Activated CD8-positive, alpha-beta memory T cell treated with anti-CD3 and anti-CD28 coated beads, Interleukin-2, amount 10 ng/mL, durations not matched to agents 7 days and 5 days (primary cell): Measurements from ENCODE around the gene DNASE1. TPM values are rescaled to one million over a fixed set of nuclear protein-coding genes. Genes with fewer than 3 reads are reported as not detected.

Experiments
- ATAC-seq: fragments of 150-1000 bp; cut with Tn5 transposase; one replicate; pipeline ENCODE4 v1.10.0; 2021; ENCODE audit warnings: moderate library complexity
- CTCF ChIA-PET: fragments of 350-600 bp; sonication (Branson Sonifier 250); formaldehyde crosslinking; loops from one replicate; lab custom pipeline; 2021; ENCODE audit warnings: antibody characterized with exemption; lab: Charles Lee
- DNase-seq: peaks from one replicate; pipeline ENCODE4 v3.0.0-alpha.2; 2020
- H3K27ac Mint-ChIP-seq: one replicate; pipeline ENCODE4 v1.8.0; 2021; ENCODE audit warnings: mild to moderate bottlenecking, mixed read lengths
- H3K27me3 Mint-ChIP-seq: one replicate; pipeline ENCODE4 v1.8.0; 2021; ENCODE audit warnings: mixed read lengths
- H3K36me3 Mint-ChIP-seq: one replicate; pipeline ENCODE4 v1.8.0; 2021; ENCODE audit warnings: mild to moderate bottlenecking, mixed read lengths
- H3K4me1 Mint-ChIP-seq: one replicate; pipeline ENCODE4 v1.8.0; 2021; ENCODE audit warnings: mixed read lengths
- H3K4me3 Mint-ChIP-seq: one replicate; pipeline ENCODE4 v1.8.0; 2021; ENCODE audit warnings: mild to moderate bottlenecking, moderate library complexity, mixed read lengths
- H3K9me3 Mint-ChIP-seq: one replicate; pipeline ENCODE4 v1.8.0; 2022; ENCODE audit warnings: low read depth, mixed read lengths
- total RNA-seq, 2 experiments: library from RNA; stranded (reverse); gene quantifications; one replicate each; pipeline ENCODE4 v1.2.3, GENCODE V29; 2021

The DNASE1 gene
- total RNA-seq, 2 experiments from 2014 or later: 33.8 to 53.4 TPM

DNA sequence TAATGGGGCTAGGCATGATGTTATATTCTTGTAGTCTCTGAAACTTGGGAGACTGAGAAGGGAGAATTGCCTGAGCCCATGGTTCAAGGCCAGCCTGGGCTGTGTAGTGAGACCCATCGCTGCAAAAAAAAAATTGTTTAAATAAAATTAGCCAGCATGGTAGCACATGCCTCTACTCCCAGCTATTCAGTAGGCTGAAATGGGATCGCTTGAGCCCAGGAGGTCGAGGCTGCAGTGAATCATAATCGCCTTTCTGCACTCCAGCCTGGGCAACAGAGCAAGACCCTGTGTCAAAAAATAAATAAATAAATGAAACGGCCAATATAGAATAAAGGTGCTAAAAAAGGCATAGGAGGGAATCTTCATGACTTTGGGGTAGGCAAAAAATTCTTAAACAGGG, 29.2 kb upstream of the DNASE1 start:
- Mint-ChIP-seq H3K36me3 (peaks cover 4% of the 10 kb centered on the region), H3K9me3 (no peaks in the 10 kb centered on the region), H3K4me3 (no peak overlapping the region), H3K27me3 (no peaks in the 10 kb centered on the region), H3K27ac (peak overlapping the region; percentile 92), H3K4me1 (peaks cover 38% of the 10 kb centered on the region)
- CTCF ChIA-PET: no interaction called here
- ATAC-seq (no peak), DNase-seq (no peak)

GRCh38 chr16:3625911-3626732, 28.4 kb upstream of the DNASE1 start:
- Mint-ChIP-seq H3K4me3 (peak overlapping the region; percentile 43), H3K4me1 (peaks cover 38% of the 10 kb centered on the region)
- DNase-seq: no peak

DNA sequence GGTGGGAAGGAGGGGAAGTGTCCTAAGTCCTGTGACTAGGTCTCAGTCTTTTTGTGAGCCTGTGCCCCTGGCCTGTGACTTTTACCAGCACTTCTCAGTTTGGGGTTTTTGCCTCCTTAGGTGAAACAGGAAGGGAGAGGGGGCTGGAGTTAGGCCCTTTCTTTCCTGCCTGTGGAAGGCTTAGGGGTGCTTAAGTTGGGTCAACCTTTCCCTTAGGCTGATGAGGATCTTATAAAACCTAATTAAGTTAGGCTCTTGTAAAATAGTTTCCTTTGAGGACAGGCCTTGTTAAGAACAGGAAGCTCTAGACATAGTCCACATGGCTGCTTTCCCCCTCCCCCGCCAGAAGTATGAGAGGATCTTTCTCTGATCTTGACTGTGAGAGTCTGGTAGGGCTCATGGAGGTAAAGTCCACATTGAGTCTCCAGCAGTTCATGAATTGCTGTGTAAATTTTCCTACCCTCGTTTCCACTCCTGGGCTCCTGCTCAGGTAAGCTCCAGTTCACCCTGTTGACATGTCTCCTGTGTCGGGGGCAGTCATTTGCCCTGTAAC, 17.0 kb upstream of the DNASE1 start:
- peak; percentile 61 for ATAC-seq
- peaks cover 17% of the 10 kb centered on the region for H3K4me1 Mint-ChIP-seq
- H3K9me3 Mint-ChIP-seq: no peaks in the 10 kb centered on the region
- H3K4me3 Mint-ChIP-seq: no peak overlapping the region
- H3K27ac Mint-ChIP-seq: peak overlapping the region; percentile 32
- CTCF ChIA-PET: interaction anchor here (1.4 to 1.7 kb wide), 3 partner anchors 8 to 26 kb away, joined by 4 to 5 read pairs (median 5); partner anchors contain the start of gene SLX4
- DNase-seq: peak; percentile 51
- no peaks in the 10 kb centered on the region for H3K27me3 Mint-ChIP-seq
- H3K36me3 Mint-ChIP-seq: peaks cover 3% of the 10 kb centered on the region

More at GRCh38 chr16:3625911-3626732, 28.4 kb upstream of the DNASE1 start:
- ATAC-seq: peak; percentile 93
- Mint-ChIP-seq H3K27me3 (no peaks in the 10 kb centered on the region), H3K9me3 (no peaks in the 10 kb centered on the region), H3K36me3 (peaks cover 5% of the 10 kb centered on the region), H3K27ac (peak overlapping the region; percentile 92)
- CTCF ChIA-PET: interaction anchor here (0.9 to 1.4 kb wide), 14 partner anchors 11 to 628 kb away, joined by 3 to 8 read pairs (median 4); partner anchors contain the start of genes DNASE1 and SLX4

GRCh38 chr16:3638916-3639644, 15.4 kb upstream of the DNASE1 start:
- CTCF ChIA-PET: interaction anchor here (1.6 kb wide), 1 partner anchor 13 kb away, joined by 5 read pairs; no protein-coding TSS in a partner anchor
- Mint-ChIP-seq H3K27me3 (no peaks in the 10 kb centered on the region), H3K9me3 (no peaks in the 10 kb centered on the region), H3K27ac (no peak overlapping the region), H3K4me3 (no peak overlapping the region), H3K4me1 (peaks cover 17% of the 10 kb centered on the region), H3K36me3 (peaks cover 3% of the 10 kb centered on the region)
- DNase-seq (peak; percentile 34), ATAC-seq (no peak)

- no peaks in the 10 kb centered on the region for H3K9me3 Mint-ChIP-seq
- H3K36me3 Mint-ChIP-seq: peaks cover 3% of the 10 kb centered on the region
- DNase-seq: peak; percentile 14
- ATAC-seq: no peak
- H3K27ac Mint-ChIP-seq: no peak overlapping the region
- no peaks in the 10 kb centered on the region for H3K27me3 Mint-ChIP-seq
- H3K4me1 Mint-ChIP-seq: peaks cover 17% of the 10 kb centered on the region
- CTCF ChIA-PET: interaction anchor here (1.6 kb wide), 1 partner anchor 14 kb away, joined by 5 read pairs; no protein-coding TSS in a partner anchor
- H3K4me3 Mint-ChIP-seq: no peak overlapping the region
Measured at GRCh38 chr16:3640207-3640606, 14.3 kb upstream of the DNASE1 start.

DNA sequence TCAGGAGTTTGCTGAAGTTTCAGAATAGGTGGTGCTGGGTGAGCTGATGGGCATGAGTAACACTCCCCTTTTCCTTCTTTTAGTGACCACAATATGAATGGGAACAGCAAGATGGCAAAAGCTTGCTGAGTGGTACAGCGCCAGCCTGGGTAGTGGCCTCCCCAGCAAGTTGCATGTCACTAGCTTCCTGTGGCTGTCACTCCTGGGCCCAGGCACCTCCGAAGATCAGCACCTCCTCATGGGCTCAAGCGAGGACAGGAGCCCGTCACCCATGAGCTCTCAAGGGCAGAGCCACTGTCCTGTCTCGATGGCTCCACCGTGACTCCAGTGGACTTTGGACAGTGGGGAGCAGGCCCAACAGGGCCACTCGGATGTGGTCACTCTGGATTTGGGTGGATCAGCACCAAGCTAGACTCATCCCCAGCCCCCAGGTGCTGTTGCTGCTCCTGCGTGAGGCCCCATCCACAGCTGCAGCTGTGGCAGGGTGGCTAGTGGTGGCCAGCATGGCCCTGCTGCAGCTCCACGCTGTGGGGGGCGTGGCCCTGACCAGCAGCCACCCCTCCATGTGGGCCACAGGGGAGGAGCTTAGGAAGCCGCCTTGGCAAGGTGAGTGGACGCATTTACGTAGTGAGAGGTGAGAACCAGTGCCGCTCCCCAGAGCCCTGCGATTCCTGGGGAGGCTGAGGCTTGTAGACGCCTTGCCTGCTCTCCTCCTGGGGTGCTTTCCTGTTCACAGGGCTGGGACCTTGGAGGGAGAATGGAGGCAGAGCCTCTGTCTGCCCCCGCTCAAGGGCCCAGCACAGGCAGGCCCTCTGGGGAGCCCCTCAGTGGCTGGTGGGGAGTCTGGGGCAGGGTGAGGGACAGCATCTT, 13.6 kb upstream of the DNASE1 start:
- DNase-seq: peak; percentile 31
- ATAC-seq: no peak
- no peaks in the 10 kb centered on the region for H3K9me3 Mint-ChIP-seq
- peaks cover 2% of the 10 kb centered on the region for H3K36me3 Mint-ChIP-seq
- H3K4me1 Mint-ChIP-seq: peaks cover 23% of the 10 kb centered on the region
- no peak overlapping the region for H3K4me3 Mint-ChIP-seq
- no peak overlapping the region for H3K27ac Mint-ChIP-seq
- CTCF ChIA-PET: no interaction called here
- no peaks in the 10 kb centered on the region for H3K27me3 Mint-ChIP-seq

GRCh38 chr16:3641801-3642396, 12.6 kb upstream of the DNASE1 start:
- Mint-ChIP-seq H3K4me1 (peaks cover 27% of the 10 kb centered on the region), H3K9me3 (no peaks in the 10 kb centered on the region), H3K27ac (no peak overlapping the region), H3K27me3 (no peaks in the 10 kb centered on the region), H3K4me3 (no peak overlapping the region), H3K36me3 (peaks cover 2% of the 10 kb centered on the region)
- DNase-seq: no peak
- ATAC-seq: no peak
- CTCF ChIA-PET: no interaction called here

- DNase-seq (peak; percentile 23), ATAC-seq (no peak)
- no peak overlapping the region for H3K27ac Mint-ChIP-seq
- no peak overlapping the region for H3K4me3 Mint-ChIP-seq
- H3K27me3 Mint-ChIP-seq: no peaks in the 10 kb centered on the region
- peaks cover 2% of the 10 kb centered on the region for H3K36me3 Mint-ChIP-seq
- peaks cover 20% of the 10 kb centered on the region for H3K4me1 Mint-ChIP-seq
- no peaks in the 10 kb centered on the region for H3K9me3 Mint-ChIP-seq
- CTCF ChIA-PET: no interaction called here
Measured at GRCh38 chr16:3642397-3643094, 11.9 kb upstream of the DNASE1 start.

GRCh38 chr16:3643095-3643730, 11.3 kb upstream of the DNASE1 start:
- no peak overlapping the region for H3K27ac Mint-ChIP-seq

DNA sequence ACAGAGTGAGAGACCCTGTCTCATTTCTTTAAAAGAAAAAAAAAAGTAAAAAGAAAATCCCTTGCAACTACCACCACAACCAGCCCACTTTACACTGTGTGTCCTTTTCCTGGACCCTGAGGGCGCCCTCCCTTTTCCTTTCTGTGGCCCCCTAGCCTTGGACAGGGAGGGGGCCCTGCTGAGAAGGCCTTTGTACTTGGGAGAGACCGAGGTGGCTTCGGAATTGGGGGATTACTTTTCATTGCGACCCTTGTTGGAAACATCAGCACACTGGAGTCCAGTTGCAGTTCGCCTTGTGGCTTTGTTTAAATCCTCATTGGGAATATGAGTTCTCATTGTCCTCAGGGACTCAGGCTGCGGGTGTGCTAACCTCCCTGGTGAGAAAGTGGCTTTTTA, 9.4 kb upstream of the DNASE1 start:
- Mint-ChIP-seq H3K4me3 (no peak overlapping the region), H3K27ac (no peak overlapping the region), H3K36me3 (no peaks in the 10 kb centered on the region), H3K27me3 (no peaks in the 10 kb centered on the region), H3K4me1 (peaks cover 14% of the 10 kb centered on the region), H3K9me3 (no peaks in the 10 kb centered on the region)
- ATAC-seq (no peak), DNase-seq (no peak)
- CTCF ChIA-PET: no interaction called here

More at GRCh38 chr16:3643095-3643730, 11.3 kb upstream of the DNASE1 start:
- peaks cover 2% of the 10 kb centered on the region for H3K36me3 Mint-ChIP-seq
- CTCF ChIA-PET: interaction anchor here (1.0 to 1.4 kb wide), 2 partner anchors 11 to 16 kb away, joined by 3 to 6 read pairs; partner anchors contain the start of gene DNASE1
- DNase-seq (peak; percentile 30), ATAC-seq (no peak)
- H3K4me3 Mint-ChIP-seq: no peak overlapping the region
- H3K4me1 Mint-ChIP-seq: peaks cover 16% of the 10 kb centered on the region
- no peaks in the 10 kb centered on the region for H3K9me3 Mint-ChIP-seq
- H3K27me3 Mint-ChIP-seq: no peaks in the 10 kb centered on the region

GRCh38 chr16:3645504-3646347, 8.8 kb upstream of the DNASE1 start:
- no peak overlapping the region for H3K4me3 Mint-ChIP-seq
- DNase-seq (peak; percentile 31), ATAC-seq (no peak)
- peaks cover 14% of the 10 kb centered on the region for H3K4me1 Mint-ChIP-seq
- CTCF ChIA-PET: interaction anchor here (1.2 kb wide), 1 partner anchor 19 kb away, joined by 3 read pairs; no protein-coding TSS in a partner anchor
- peak overlapping the region; percentile 20 for H3K27ac Mint-ChIP-seq
- H3K36me3 Mint-ChIP-seq: peaks cover 3% of the 10 kb centered on the region
- no peaks in the 10 kb centered on the region for H3K9me3 Mint-ChIP-seq
- no peaks in the 10 kb centered on the region for H3K27me3 Mint-ChIP-seq
